ENCODE results near the gene GNA14. TPM values are rescaled to one million over a fixed set of nuclear protein-coding genes. Genes with fewer than 3 reads are reported as not detected.

GNA14 gene
- total and polyA plus RNA-seq, 2 of the 8 experiments (the other 6 are each of a cell fraction or from before 2014, with no cell fraction given), result 3.4 to 6.3 TPM

DNA sequence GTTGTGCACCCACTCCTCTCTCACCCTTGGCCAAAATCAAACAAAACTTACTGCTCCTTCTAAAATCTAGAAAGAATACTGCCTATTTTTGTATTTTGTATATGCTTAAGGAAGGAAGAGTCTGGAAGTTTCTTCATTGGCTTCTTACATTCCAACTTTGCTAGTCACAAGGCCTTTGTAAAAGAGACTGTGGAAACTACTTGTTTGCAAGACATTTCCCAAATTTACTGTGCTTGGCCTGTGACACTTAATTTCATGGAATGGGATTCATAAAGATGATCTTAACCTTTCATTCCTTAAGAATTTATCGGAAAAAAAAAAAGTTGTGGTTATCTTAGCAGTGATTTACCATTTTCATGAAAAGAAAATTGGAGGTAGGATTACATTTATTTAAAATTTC is 261.9 kb downstream of the GNA14 start:
- H2BK20ac ChIP-seq (ENCODE audit: low read length), result no peak overlapping the region
- no peaks in the 10 kb centered on the region for H3K79me2 ChIP-seq (ENCODE audit: control insufficient read depth in 1 of 2, insufficient read depth in 2 of 2, low read length in 2 of 2)
- DNase-seq (ENCODE audit: low read depth in 1 of 2, low spot score in 2 of 2) (no peak), FAIRE-seq (peak; percentile 28)
- H2AK5ac ChIP-seq (ENCODE audit: low read depth, low read length), result no peak overlapping the region
- H4K8ac ChIP-seq (ENCODE audit: extremely low read depth, insufficient read depth, low read length), result no peak overlapping the region
- TF ChIP-seq JUN (IDR thresholded peaks at IDR 0.05; ENCODE audit: low read depth, low read length) (no peak), GABPA (IDR thresholded peaks at IDR 0.05; ENCODE audit: borderline replicate concordance, insufficient read depth, low read length) (no peak), RNF2 (IDR thresholded peaks at IDR 0.05; ENCODE audit: borderline replicate concordance, low read depth, low read length, missing control alignments, poor library complexity, severe bottlenecking) (no peak), GTF2F1 (IDR thresholded peaks at IDR 0.05; ENCODE audit: borderline replicate concordance, low read depth, low read length) (no peak), SIN3A (conservative IDR thresholded peaks at IDR 0.05 in 1 of 2, IDR thresholded peaks at IDR 0.05 in 1 of 2; ENCODE audit: low read depth in 1 of 2, low read length in 2 of 2) (no peak), FOSL1 (IDR thresholded peaks at IDR 0.05; ENCODE audit: insufficient read depth, low read depth, low read length) (no peak)
- TF ChIP-seq, protein P1, sequence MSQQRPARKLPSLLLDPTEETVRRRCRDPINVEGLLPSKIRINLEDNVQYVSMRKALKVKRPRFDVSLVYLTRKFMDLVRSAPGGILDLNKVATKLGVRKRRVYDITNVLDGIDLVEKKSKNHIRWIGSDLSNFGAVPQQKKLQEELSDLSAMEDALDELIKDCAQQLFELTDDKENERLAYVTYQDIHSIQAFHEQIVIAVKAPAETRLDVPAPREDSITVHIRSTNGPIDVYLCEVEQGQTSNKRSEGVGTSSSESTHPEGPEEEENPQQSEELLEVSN (IDR thresholded peaks at IDR 0.05), result no peak
- no peak overlapping the region for H4K91ac ChIP-seq (replicated peaks; ENCODE audit: insufficient read length, low read length)
- POLR2A ChIA-PET (ENCODE audit: partially characterized antibody), result no interaction called here
- no peak overlapping the region for H2AFZ ChIP-seq (ENCODE audit: low read length)
- H2BK5ac ChIP-seq (ENCODE audit: low read depth, low read length), result no peak overlapping the region
- no peaks in the 10 kb centered on the region for H3K9me3 ChIP-seq (ENCODE audit: insufficient read depth in 2 of 2, low read depth in 1 of 2, low read length in 1 of 2)
- no peak overlapping the region for H3K4me3 ChIP-seq (ENCODE audit: extremely low read depth in 1 of 4, insufficient read depth in 2 of 4, low read depth in 3 of 4, low read length in 4 of 4)
- H3K23me2 ChIP-seq (ENCODE audit: low read depth, low read length), result no peaks in the 10 kb centered on the region
- no peak overlapping the region for H2BK120ac ChIP-seq (replicated peaks; ENCODE audit: low read depth, low read length)
- H3K4me2 ChIP-seq (ENCODE audit: insufficient read depth in 1 of 2, low read depth in 2 of 2, low read length in 2 of 2), result no peak overlapping the region
- H3K27ac ChIP-seq (ENCODE audit: low read depth, low read length), result no peak overlapping the region
- WGBS, 2 experiments (ENCODE audit: extremely low coverage in 1 of 2, insufficient coverage in 1 of 2, insufficient read length in 1 of 2, insufficient replicate concordance in 2 of 2, low coverage in 1 of 2, low lambda C conversion rate in 2 of 2, missing lambda C conversion rate in 1 of 2), result 43% methylated on average over 1 of the region's 1 CpG; no CpG with 5 or more reads in 1 of the 2 experiments
- no peaks in the 10 kb centered on the region for H4K20me1 ChIP-seq (replicated peaks in 1 of 2; ENCODE audit: control insufficient read depth in 1 of 2, insufficient read depth in 2 of 2, low read length in 2 of 2)
- no peak overlapping the region for H3K9ac ChIP-seq (replicated peaks in 1 of 4; ENCODE audit: extremely low read depth in 1 of 4, low read depth in 3 of 4, low read length in 3 of 4)
- H3K4me1 ChIP-seq (replicated peaks in 1 of 4; ENCODE audit: control insufficient read depth in 3 of 4, insufficient read depth in 4 of 4, low read length in 3 of 4), result no peaks in the 10 kb centered on the region
- no peak overlapping the region for H2BK12ac ChIP-seq (ENCODE audit: low read depth, low read length)
- H2BK15ac ChIP-seq (ENCODE audit: low read length), result no peak overlapping the region
- no peak overlapping the region for H3K18ac ChIP-seq (ENCODE audit: extremely low read depth, low read length)
- no peaks in the 10 kb centered on the region for H3K79me1 ChIP-seq (ENCODE audit: low read depth, low read length)
- H3K36me3 ChIP-seq (ENCODE audit: control insufficient read depth in 2 of 4, insufficient read depth in 4 of 4, low read length in 3 of 4), result peaks cover 0 to 3% (median 1%) of the 10 kb centered on the region in 4 experiments; a peak in 2 of 8 replicates
- H3K56ac ChIP-seq (replicated peaks; ENCODE audit: insufficient read length, low read depth, low read length), result no peak overlapping the region
- H4K5ac ChIP-seq (ENCODE audit: insufficient read length, low read depth, low read length), result no peak overlapping the region
- H3K14ac ChIP-seq (ENCODE audit: insufficient read length), result no peak overlapping the region
- no peak overlapping the region for H3K4ac ChIP-seq (replicated peaks; ENCODE audit: insufficient read length, low read depth, low read length)
- H3K27me3 ChIP-seq (replicated peaks in 1 of 4; ENCODE audit: control insufficient read depth in 3 of 4, extremely low read depth in 1 of 4, insufficient read depth in 3 of 4, low read length in 3 of 4), result no peaks in the 10 kb centered on the region
- no peak overlapping the region for H3K23ac ChIP-seq (ENCODE audit: insufficient read length)
- CTCF ChIA-PET (ENCODE audit: partially characterized antibody), result no interaction called here

Data from H1 (cell line).